Endothelial cell of umbilical vein (primary cell): ENCODE measurements around the gene SYNDIG1.

ENCODE experiments used
- EZH2 ChIP-seq: IDR thresholded peaks from 2 replicates; pipeline ENCODE4 v1.6.1; 2012; ENCODE audit warnings: borderline replicate concordance, low read depth, mild to moderate bottlenecking, moderate library complexity, low read length, inconsistent platforms; ENCODE audit not compliant: severe bottlenecking
- FOS ChIP-seq: IDR thresholded peaks from 2 replicates; pipeline ENCODE4 v1.6.1; 2011; ENCODE audit warnings: mild to moderate bottlenecking, low read length, moderate library complexity, borderline replicate concordance; ENCODE audit not compliant: insufficient read depth
- GATA2 ChIP-seq: IDR thresholded peaks from 2 replicates; pipeline ENCODE4 v1.7.0; 2011; ENCODE audit warnings: low read depth, mild to moderate bottlenecking, moderate library complexity, mixed read lengths, low read length; ENCODE audit not compliant: insufficient read length, insufficient read depth
- POLR2A ChIP-seq: IDR thresholded peaks from 2 replicates; pipeline ENCODE4 v1.6.1; 2012; ENCODE audit warnings: low read depth, mild to moderate bottlenecking, control low read depth, low read length
- TF ChIP-seq, protein P1 (sequence below), 2 donors: IDR thresholded peaks; 1 replicate in 1 of 2; 2 replicates in 1 of 2; pipeline ENCODE4 v1.5.1; 2011; ENCODE audit warnings: low read length in 2 of 2, mild to moderate bottlenecking in 2 of 2, moderate library complexity in 2 of 2, control low read depth in 1 of 2, inconsistent platforms in 1 of 2, low read depth in 1 of 2; ENCODE audit not compliant: insufficient read depth in 1 of 2; ENCODE audit errors: extremely low read depth in 1 of 2

DNA sequence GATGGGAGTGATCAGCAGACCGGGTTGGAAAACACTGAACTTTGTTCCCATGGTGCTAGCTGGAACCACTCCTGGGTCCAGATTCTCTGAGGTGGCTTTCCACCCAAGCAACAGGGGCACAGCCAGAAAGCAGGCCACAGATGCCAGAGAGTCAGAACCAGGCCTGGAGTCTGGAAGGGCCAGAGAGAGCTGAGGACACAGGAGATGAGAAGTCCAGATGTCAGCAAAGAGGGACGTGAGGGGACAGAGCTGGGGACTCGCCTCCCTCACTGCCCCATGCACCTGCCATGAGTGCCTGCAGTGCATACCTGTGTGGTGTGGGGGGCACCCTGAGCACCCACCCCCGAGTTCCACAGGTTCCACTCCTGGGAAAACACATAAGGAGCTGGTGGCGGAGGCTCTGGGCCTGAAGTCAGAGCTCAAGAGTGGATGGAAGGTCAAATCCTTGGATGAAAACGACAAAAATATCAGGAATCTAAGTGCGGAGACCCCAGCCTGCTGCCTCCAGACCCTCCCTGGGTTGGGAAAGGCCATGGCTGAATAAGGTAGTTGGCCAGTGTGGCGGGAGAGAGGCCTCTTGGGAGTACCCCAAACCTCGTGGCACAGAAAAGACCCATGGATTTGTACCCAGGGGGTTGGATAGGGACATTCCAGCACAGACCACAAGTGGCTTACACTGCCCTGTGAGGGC is 224.2 kb downstream of the SYNDIG1 start:
- TF ChIP-seq, protein P1, sequence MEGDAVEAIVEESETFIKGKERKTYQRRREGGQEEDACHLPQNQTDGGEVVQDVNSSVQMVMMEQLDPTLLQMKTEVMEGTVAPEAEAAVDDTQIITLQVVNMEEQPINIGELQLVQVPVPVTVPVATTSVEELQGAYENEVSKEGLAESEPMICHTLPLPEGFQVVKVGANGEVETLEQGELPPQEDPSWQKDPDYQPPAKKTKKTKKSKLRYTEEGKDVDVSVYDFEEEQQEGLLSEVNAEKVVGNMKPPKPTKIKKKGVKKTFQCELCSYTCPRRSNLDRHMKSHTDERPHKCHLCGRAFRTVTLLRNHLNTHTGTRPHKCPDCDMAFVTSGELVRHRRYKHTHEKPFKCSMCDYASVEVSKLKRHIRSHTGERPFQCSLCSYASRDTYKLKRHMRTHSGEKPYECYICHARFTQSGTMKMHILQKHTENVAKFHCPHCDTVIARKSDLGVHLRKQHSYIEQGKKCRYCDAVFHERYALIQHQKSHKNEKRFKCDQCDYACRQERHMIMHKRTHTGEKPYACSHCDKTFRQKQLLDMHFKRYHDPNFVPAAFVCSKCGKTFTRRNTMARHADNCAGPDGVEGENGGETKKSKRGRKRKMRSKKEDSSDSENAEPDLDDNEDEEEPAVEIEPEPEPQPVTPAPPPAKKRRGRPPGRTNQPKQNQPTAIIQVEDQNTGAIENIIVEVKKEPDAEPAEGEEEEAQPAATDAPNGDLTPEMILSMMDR (IDR thresholded peaks at IDR 0.05; ENCODE audit: extremely low read depth in 1 of 2, insufficient read depth in 1 of 2, low read depth in 1 of 2, low read length in 2 of 2), result no peak
- TF ChIP-seq POLR2A (no peak), GATA2 (no peak), FOS (no peak), EZH2 (no peak)
